ENCODE measurements around the gene EHD1.

The EHD1 gene

DNA sequence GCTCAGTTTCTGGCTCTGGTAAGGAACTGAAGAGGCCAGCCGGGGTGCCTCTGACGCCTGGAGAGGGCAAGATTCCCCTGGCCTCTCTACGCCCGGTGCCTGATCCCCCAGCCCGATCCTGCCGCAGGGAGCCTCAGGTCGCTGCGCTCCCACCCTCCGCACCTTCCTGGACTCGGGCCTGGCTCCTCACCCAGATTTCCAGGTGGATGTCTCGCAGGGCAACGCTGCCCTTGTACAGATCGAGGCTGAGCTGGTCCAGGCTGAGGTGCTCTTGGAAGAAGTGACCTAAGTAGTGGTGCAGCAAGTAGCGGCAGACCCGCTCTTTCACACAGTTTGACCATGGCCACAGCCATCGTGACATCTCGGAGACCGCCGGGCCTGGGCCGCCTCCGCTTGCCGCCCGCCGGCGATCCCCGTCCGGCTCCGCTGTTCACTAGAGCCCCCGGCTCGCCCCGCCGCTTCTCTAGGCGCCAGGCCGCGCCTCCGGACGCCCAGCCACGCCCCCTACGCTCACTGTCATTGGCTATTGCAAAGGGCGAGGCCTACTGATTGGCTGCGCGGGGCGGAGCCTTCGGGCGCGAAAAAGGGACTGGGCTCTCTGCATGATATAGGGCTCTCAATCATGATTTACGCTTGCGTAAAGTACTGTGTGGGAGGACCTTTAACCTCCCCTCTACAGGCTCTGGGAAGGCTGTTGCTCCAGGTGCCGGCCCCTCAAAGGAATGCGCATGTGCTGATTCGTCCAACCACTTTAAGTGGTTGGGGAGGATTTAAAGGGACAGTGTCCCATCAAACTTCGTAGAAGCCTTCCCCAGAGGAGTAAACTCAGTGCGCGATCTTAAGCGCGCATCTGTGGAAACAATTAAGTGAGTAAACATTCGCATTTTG is 38.6 kb upstream of the EHD1 start, which contains the start of gene ATG2A:
TSS of gene ATG2A (minus strand) at position 435 of the 888 bp plus-strand sequence. CDS start at position 361, 74 bp downstream.
- Histone ChIP-seq H3K27me3 (ENCODE audit: insufficient read depth, low read length) (no peaks in the 10 kb centered on the region), H3K36me3 (ENCODE audit: insufficient read depth, low read length) (peaks cover 13% of the 10 kb centered on the region)

DNA sequence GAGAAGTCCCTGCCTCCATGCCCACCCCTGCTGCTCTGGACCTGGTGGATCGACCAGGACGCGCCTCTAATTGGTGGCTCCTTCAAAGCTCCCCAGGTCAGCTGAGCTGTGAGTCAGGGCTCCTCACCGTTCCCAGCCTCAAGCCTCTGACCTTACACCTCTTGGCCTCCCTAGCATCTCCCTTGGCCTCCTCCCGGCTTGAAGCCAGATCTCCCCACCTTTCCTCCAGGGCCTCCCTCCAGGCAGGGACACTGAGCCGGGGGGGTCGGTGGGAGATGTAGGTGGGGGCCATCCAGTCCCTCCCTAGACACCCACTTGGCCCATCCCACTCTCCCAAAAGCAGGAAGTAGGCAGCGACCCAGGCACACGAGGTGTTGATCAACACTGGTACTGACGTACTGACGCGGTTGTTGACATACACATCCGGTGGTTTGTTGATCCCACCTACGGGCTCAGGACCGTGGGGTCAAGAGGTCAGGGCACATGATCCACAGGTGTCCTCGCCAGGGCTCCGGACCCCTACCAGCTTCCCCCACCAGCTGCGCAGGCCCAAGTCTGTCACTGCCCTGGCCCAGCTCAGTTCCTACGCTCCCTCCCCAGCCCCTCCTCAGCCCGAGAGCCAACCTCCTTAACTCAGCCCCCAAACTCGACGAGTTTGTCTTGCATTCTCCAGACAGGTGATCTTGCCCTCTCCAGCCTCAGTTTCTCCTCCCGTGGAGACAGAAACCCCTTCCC is 37.8 kb upstream of the EHD1 start:
- Histone ChIP-seq H3K9me3 (ENCODE audit: low read length) (no peaks in the 10 kb centered on the region), H3K4me1 (ENCODE audit: insufficient read depth, low read length) (peaks cover 17% of the 10 kb centered on the region), H3K27me3 (ENCODE audit: insufficient read depth, low read length) (no peaks in the 10 kb centered on the region), H2AFZ (ENCODE audit: low read depth, low read length) (peak overlapping the region; percentile 14), H3K4me3 (ENCODE audit: low read length) (peak overlapping the region; percentile 79), H3K36me3 (ENCODE audit: insufficient read depth, low read length) (peaks cover 20% of the 10 kb centered on the region)

More for the DNA sequence above, 38.6 kb upstream of the EHD1 start, which contains the start of gene ATG2A:
- Histone ChIP-seq H3K9me3 (ENCODE audit: low read length) (no peaks in the 10 kb centered on the region), H3K4me3 (ENCODE audit: low read length) (peak within 1 kb of the TSS; percentile 79), H2AFZ (ENCODE audit: low read depth, low read length) (peak within 1 kb of the TSS; percentile 78), H3K4me1 (ENCODE audit: insufficient read depth, low read length) (peaks cover 17% of the 10 kb centered on the region)

DNA sequence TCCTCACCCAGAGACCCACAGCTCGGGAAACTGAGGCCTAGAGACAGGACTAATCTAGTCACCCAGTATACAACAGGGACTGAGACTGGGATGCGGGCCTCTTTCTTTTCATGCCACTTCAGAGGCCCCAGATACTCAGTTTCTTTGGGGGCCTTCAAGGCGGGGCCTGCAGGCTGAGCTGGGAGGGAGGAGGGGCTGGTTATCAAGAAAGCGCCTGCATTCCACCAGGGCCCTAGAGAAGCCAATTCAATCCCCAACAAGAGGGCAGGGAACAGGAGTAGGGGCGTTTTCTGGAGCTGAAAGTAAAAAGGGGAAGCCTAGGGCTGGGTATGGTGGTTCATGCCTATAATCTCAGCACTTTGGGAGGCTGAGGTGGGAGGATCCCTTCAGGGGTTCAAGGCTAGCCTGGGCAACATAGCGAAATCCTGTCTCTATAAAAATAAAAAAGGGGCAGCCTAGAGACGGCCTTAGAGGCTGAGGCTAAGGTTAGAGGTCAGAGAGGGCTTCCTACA is 37.0 kb upstream of the EHD1 start:
- H3K9me3 ChIP-seq (ENCODE audit: low read length): no peaks in the 10 kb centered on the region
- H3K27me3 ChIP-seq (ENCODE audit: insufficient read depth, low read length): no peaks in the 10 kb centered on the region
- H3K4me1 ChIP-seq (ENCODE audit: insufficient read depth, low read length): peaks cover 17% of the 10 kb centered on the region
- H3K36me3 ChIP-seq (ENCODE audit: insufficient read depth, low read length): peaks cover 26% of the 10 kb centered on the region
- no peak overlapping the region for H2AFZ ChIP-seq (ENCODE audit: low read depth, low read length)
- no peak overlapping the region for H3K4me3 ChIP-seq (ENCODE audit: low read length)

DNA sequence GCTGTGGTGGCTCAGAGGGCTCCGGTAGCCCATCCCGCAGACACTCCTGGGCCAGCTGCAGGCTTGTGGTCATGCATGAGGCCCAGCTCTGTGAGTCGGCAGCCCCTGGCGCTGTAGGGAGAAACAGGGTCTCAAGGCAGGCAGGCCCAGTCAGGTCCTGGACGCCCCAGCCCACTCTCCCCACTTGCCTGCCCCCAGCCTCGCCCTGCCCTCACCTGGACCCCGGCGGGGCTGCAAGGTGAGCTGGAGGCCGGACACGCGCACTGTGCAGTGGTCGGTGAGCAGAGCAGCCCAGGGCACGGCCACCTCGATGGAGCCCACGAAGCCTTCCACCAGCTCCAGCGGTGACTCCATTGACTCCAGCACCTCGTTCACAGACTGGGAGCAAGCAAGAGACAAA is 35.7 kb upstream of the EHD1 start:
- H3K9me3 ChIP-seq (ENCODE audit: low read length): no peaks in the 10 kb centered on the region
- H3K4me3 ChIP-seq (ENCODE audit: low read length): no peak overlapping the region
- peaks cover 17% of the 10 kb centered on the region for H3K4me1 ChIP-seq (ENCODE audit: insufficient read depth, low read length)
- no peak overlapping the region for H2AFZ ChIP-seq (ENCODE audit: low read depth, low read length)
- H3K27me3 ChIP-seq (ENCODE audit: insufficient read depth, low read length): no peaks in the 10 kb centered on the region
- peaks cover 39% of the 10 kb centered on the region for H3K36me3 ChIP-seq (ENCODE audit: insufficient read depth, low read length)

DNA sequence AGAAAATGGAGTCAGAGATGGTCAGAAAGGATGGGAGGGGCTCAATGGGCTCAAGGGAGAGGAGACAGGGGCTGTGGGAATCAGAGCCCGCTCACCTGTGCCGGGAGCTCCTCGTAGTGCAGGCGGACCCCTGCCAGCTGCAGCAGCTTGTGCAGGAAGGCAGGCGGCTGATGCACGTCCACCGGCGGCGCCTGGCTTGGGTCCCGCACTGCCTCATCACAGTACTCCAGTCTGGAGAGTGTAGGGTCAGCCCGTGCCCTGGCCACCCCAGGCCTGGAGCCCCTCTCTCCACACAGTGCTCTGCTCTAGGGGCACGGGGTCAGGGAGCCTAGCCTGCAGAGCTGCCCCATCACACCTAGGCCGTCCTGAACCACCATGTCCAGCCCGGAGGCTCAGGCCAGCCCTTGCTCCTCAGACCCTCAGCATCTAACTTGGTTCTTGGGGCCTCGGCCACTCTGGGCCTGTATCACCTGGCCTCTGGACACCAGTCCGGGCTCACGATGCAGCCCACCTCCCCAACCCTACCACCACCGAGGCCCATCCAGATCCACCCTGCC is 34.8 kb upstream of the EHD1 start:
- Histone ChIP-seq H3K4me3 (ENCODE audit: low read length) (no peak overlapping the region), H2AFZ (ENCODE audit: low read depth, low read length) (no peak overlapping the region)

DNA sequence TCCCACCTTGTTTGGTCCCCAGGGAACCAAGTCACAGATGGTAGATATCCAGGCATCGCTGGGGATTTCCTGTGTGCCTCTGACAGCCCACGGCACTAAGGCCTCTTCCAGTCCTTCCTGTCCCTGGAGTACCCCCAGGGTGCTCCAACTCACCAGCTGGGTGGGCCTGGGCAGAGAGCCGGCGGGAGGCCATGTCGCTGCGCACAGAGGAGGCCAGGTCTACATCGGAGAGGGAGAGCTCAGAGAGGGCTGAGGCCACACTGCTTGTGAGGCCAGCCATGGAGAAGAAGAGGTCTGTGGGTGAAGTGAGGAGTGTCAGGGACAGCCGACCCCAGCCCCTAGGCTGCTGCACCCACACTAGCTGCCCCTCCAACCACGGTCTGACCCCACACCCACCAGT is 33.3 kb upstream of the EHD1 start:
- H3K4me3 ChIP-seq (ENCODE audit: low read length): no peak overlapping the region
- no peaks in the 10 kb centered on the region for H3K27me3 ChIP-seq (ENCODE audit: insufficient read depth, low read length)
- peaks cover 58% of the 10 kb centered on the region for H3K36me3 ChIP-seq (ENCODE audit: insufficient read depth, low read length)
- no peak overlapping the region for H2AFZ ChIP-seq (ENCODE audit: low read depth, low read length)
- H3K4me1 ChIP-seq (ENCODE audit: insufficient read depth, low read length): peaks cover 9% of the 10 kb centered on the region
- no peaks in the 10 kb centered on the region for H3K9me3 ChIP-seq (ENCODE audit: low read length)

More for the DNA sequence above, 34.8 kb upstream of the EHD1 start:
- peaks cover 17% of the 10 kb centered on the region for H3K4me1 ChIP-seq (ENCODE audit: insufficient read depth, low read length)
- peaks cover 46% of the 10 kb centered on the region for H3K36me3 ChIP-seq (ENCODE audit: insufficient read depth, low read length)
- H3K27me3 ChIP-seq (ENCODE audit: insufficient read depth, low read length): no peaks in the 10 kb centered on the region
- H3K9me3 ChIP-seq (ENCODE audit: low read length): no peaks in the 10 kb centered on the region

DNA sequence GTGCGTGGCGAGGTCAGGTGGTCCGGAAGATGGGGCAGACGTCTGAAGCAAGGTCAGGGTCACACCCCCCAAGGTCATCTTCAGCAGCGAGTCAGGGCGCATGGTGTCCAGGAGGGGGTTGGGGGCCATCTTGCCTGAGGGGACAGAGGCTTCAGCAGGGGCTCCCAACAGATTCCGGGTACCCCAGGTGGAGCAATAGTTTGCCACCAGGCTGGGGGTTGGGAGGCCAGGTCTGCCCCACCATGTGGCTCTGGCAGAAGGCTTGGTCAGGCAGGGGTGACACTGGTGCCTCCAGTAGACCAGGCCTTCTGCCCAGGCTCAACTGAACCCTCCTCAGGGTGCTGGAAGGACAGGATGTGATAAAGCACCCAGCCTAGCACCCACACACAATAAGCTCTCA is 32.7 kb upstream of the EHD1 start:
- H3K36me3 ChIP-seq (ENCODE audit: insufficient read depth, low read length): peaks cover 63% of the 10 kb centered on the region
- H2AFZ ChIP-seq (ENCODE audit: low read depth, low read length): no peak overlapping the region
- H3K9me3 ChIP-seq (ENCODE audit: low read length): no peaks in the 10 kb centered on the region
- H3K27me3 ChIP-seq (ENCODE audit: insufficient read depth, low read length): no peaks in the 10 kb centered on the region
- peaks cover 5% of the 10 kb centered on the region for H3K4me1 ChIP-seq (ENCODE audit: insufficient read depth, low read length)
- no peak overlapping the region for H3K4me3 ChIP-seq (ENCODE audit: low read length)

DNA sequence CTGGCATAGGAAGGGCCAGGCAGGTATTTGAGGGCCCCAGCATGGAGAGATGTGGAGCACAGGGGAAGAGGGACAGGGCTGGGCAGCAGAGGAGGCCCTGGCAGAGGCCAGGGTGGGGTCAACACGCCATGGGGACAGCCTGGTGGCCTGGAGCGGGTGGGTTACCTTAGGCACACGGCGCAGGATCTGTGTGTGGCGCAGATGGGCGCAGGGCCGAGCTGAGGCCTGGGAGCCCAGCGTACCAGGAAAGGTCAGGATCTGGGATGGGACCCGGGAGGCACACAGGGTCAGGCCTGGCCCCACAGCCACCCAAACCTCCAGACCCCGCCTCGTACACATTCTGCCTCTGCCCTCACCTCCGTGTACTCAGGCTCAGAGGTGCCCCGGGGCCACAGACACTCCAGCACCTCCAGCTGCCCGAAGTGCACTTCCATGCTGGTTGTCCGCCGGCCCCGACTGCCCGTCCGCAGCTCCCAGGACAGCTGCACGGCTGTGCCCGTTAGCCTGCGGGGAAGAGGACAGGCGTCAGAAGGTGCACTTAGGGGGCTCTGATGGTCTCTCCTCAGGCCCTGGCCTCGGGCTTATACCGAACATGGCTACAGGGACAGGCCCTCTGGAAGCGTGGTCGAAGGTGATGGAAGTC is 32.2 kb upstream of the EHD1 start:
- H2AFZ ChIP-seq (ENCODE audit: low read depth, low read length): no peak overlapping the region
- no peaks in the 10 kb centered on the region for H3K9me3 ChIP-seq (ENCODE audit: low read length)
- H3K4me1 ChIP-seq (ENCODE audit: insufficient read depth, low read length): no peaks in the 10 kb centered on the region
- peaks cover 69% of the 10 kb centered on the region for H3K36me3 ChIP-seq (ENCODE audit: insufficient read depth, low read length)
- H3K4me3 ChIP-seq (ENCODE audit: low read length): no peak overlapping the region
- no peaks in the 10 kb centered on the region for H3K27me3 ChIP-seq (ENCODE audit: insufficient read depth, low read length)

DNA sequence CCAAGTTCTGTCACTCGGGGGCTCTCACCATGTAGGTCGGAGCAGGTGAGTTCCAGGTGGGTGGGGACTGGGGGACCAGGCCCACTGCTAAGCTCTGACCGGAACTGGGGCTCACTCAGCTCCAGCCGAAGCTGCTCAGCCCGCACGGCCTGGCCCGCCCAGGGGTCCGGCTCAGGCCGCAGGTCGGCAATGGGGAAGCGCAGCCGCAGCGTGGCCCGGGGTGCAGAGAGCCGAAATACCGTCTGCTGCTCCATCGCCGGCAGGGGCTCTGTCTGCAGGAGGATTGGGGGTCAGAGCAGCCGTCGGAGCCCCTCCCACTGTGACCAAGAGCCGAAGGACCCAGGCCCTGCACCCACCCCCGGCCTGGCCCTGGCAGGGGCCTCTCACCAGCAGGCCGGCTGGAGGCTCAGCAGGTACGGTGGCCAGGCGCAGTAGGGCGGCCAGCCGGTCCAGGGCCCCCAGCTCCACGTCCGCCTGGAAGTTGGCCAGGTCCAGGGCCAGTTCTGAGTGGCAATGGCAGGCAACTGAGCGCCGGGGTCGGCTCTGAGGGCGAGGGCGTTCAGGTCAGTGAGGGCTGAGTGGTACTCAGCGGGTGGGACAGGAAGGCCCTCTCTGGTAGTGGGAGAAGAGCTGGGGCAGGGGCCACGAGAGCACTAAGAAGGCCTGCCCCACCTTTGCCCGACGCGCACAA is 31.4 kb upstream of the EHD1 start:
- Histone ChIP-seq H3K36me3 (ENCODE audit: insufficient read depth, low read length) (peaks cover 73% of the 10 kb centered on the region), H3K27me3 (ENCODE audit: insufficient read depth, low read length) (no peaks in the 10 kb centered on the region), H3K9me3 (ENCODE audit: low read length) (no peaks in the 10 kb centered on the region), H2AFZ (ENCODE audit: low read depth, low read length) (no peak overlapping the region), H3K4me1 (ENCODE audit: insufficient read depth, low read length) (no peaks in the 10 kb centered on the region), H3K4me3 (ENCODE audit: low read length) (no peak overlapping the region)

DNA sequence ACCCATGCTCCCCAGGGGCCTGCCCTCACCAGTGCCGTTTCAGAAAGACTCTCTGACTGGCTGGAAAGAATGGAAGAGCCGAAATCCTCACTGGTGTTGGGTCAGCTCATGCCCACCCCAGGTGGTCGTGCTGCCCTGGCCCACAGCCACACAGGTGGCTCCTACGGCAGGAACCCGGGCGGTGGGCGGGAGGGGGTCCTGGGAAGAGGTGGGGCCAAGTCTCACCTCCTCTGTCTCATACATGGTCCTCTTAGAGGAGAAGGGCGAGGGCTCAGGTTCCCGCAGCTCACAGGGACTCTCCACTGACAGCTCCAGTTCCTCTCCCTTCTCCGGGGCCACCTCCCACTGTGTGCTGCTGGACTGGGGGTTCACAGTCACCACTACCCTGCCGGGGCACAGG is 30.3 kb upstream of the EHD1 start:
- peaks cover 72% of the 10 kb centered on the region for H3K36me3 ChIP-seq (ENCODE audit: insufficient read depth, low read length)

DNA sequence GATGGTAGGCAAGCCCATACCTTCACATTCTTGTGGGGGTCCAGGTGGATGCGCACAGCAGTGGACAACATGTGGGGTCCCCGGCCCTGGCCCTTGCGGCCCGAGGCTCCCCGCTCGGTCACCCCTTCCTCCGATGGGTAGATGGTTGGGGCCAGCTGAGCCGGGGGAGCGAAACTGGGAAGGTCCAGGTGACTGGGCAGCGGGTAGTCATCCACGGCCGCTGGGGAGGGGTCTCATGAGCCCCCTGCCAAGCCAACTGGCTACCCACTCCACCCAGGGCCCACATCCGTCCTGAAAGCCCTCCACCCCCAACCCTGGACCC is 27.9 kb upstream of the EHD1 start:
- Histone ChIP-seq H3K27me3 (ENCODE audit: insufficient read depth, low read length) (no peaks in the 10 kb centered on the region), H2AFZ (ENCODE audit: low read depth, low read length) (no peak overlapping the region), H3K4me3 (ENCODE audit: low read length) (no peak overlapping the region), H3K4me1 (ENCODE audit: insufficient read depth, low read length) (no peaks in the 10 kb centered on the region), H3K9me3 (ENCODE audit: low read length) (no peaks in the 10 kb centered on the region), H3K36me3 (ENCODE audit: insufficient read depth, low read length) (peaks cover 74% of the 10 kb centered on the region)

More for the DNA sequence above, 30.3 kb upstream of the EHD1 start:
- Histone ChIP-seq H3K4me3 (ENCODE audit: low read length) (no peak overlapping the region), H3K27me3 (ENCODE audit: insufficient read depth, low read length) (no peaks in the 10 kb centered on the region), H3K4me1 (ENCODE audit: insufficient read depth, low read length) (no peaks in the 10 kb centered on the region), H3K9me3 (ENCODE audit: low read length) (no peaks in the 10 kb centered on the region), H2AFZ (ENCODE audit: low read depth, low read length) (no peak overlapping the region)

DNA sequence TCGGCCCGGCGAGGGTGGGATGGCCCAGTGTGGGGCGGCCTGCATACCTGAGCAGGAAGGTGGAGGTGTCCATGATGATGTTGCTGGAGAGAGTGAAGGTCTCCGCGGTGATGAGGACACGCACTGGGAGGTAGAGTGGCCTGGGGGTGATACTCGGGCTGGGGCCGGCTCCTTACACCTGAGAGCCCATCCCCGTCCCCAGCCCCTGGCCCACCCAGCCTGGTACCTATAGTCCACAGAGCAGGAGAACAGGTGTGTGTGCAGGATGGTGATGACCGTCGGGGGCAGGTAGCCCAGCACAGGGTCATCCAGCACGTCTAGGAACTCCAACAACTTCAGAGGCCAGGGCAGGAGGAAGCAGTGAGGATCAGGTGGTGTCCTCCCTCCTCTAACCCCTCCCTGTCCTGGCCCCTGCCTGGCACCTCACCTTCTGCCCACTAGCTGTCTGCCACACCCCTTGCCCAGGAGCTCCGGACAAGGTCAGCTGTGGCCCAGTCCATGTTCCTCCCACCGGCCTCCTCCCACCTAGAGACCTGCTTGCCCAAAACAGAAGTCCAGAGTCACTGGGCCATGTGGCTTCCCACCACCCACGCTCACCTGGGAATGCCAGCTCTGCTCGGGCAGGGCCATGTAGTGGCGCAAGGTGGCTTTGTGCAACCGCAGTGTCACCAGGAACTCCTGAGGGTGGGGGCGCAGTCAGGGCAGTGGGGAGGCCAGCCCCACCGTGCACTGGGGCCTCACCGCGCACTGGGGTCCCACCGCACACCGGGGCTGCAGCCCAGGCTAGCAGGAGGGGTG is 27.3 kb upstream of the EHD1 start:
- Histone ChIP-seq H3K4me3 (ENCODE audit: low read length) (no peak overlapping the region), H3K36me3 (ENCODE audit: insufficient read depth, low read length) (peaks cover 70% of the 10 kb centered on the region), H3K27me3 (ENCODE audit: insufficient read depth, low read length) (no peaks in the 10 kb centered on the region), H3K9me3 (ENCODE audit: low read length) (no peaks in the 10 kb centered on the region), H2AFZ (ENCODE audit: low read depth, low read length) (no peak overlapping the region), H3K4me1 (ENCODE audit: insufficient read depth, low read length) (no peaks in the 10 kb centered on the region)

Measured in neuron (in vitro differentiated cells).